ENCODE data around the gene PKMYT1.

DNA sequence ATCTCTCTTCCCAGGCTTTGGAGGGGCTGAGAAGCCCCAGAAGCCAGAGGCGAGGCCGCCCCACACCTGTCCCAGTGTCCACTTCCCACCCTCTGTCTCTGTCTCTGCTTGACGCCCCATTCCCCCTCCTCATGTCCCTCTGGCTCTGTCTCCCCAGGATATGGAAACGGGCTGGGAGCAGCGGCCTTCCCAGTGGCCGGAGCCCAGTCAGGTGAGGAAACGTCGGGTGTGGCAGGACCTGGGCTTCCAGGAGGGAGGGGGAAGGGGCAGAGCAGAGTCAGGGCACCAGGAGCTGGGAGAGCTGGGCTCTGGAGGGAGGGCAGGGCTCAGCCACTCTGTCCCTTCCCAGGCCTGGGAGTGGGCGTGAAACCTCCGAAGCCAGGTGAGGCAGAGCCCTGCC lies 10.6 kb upstream of the PKMYT1 start:
- TF ChIP-seq, protein P1, sequence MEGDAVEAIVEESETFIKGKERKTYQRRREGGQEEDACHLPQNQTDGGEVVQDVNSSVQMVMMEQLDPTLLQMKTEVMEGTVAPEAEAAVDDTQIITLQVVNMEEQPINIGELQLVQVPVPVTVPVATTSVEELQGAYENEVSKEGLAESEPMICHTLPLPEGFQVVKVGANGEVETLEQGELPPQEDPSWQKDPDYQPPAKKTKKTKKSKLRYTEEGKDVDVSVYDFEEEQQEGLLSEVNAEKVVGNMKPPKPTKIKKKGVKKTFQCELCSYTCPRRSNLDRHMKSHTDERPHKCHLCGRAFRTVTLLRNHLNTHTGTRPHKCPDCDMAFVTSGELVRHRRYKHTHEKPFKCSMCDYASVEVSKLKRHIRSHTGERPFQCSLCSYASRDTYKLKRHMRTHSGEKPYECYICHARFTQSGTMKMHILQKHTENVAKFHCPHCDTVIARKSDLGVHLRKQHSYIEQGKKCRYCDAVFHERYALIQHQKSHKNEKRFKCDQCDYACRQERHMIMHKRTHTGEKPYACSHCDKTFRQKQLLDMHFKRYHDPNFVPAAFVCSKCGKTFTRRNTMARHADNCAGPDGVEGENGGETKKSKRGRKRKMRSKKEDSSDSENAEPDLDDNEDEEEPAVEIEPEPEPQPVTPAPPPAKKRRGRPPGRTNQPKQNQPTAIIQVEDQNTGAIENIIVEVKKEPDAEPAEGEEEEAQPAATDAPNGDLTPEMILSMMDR (IDR thresholded peaks at IDR 0.05), result no peak
- no peak for TF ChIP-seq POLR2A (IDR thresholded peaks at IDR 0.05)
- TF ChIP-seq EP300 (IDR thresholded peaks at IDR 0.05), result no peak
